HG03045 (cell line): ENCODE results near the gene TRERF1.

Experiments
- ATAC-seq: cut with Tn5 transposase; IDR thresholded peaks from one replicate; pipeline ENCODE4 v1.9.1; 2021; ENCODE audit warnings: mild to moderate bottlenecking, moderate library complexity; ENCODE audit not compliant: unreplicated experiment

TRERF1 gene

GRCh38 chr6:42424906-42425474 lies 26.7 kb downstream of the TRERF1 start:
- ATAC-seq, result no peak

- ATAC-seq, result no peak
Measured at GRCh38 chr6:42423244-42423643, 28.5 kb downstream of the TRERF1 start.

DNA sequence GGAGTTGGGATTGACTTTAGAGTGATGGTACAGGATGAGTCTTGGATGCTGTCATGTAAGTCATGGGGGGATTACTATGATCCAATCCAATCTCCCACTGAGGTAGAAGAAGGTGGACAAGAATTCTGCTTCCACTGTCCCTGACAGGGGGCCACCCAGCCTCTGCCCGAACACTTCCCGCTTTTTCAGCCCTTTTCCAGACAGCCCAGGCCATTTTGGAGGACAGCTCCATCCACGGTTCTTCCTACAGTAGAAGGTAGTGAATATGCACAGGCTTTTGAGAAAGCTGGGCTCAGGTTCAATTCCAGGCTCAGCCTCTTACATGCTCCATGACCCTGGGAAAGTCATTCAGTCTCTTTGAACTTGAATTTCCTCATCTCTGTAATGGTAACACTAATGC lies 31.0 kb downstream of the TRERF1 start:
- ATAC-seq, result no peak

GRCh38 chr6:42419490-42420280 lies 32.0 kb downstream of the TRERF1 start:
- ATAC-seq, result no peak

DNA sequence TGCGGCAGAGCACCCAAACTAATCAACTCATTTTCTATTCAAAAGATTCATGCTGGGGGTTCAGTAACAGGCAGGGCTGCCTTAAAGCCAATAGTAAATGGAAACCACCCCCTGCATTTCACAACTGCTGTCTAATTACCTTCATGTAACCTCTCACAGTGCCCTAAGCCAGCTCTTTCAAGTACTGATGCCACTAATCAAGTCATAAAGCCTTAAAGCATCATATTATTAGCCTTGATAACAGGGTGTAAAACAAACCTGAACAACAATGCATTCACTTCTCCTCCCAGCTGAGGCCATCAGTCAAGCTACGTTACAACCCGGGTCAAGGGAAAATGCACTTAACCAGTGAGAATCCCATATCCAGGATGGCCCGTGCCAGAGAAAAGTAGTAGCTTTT lies 33.0 kb downstream of the TRERF1 start:
- no peak for ATAC-seq

- no peak for ATAC-seq
Measured at GRCh38 chr6:42417641-42418112, 34.0 kb downstream of the TRERF1 start.

DNA sequence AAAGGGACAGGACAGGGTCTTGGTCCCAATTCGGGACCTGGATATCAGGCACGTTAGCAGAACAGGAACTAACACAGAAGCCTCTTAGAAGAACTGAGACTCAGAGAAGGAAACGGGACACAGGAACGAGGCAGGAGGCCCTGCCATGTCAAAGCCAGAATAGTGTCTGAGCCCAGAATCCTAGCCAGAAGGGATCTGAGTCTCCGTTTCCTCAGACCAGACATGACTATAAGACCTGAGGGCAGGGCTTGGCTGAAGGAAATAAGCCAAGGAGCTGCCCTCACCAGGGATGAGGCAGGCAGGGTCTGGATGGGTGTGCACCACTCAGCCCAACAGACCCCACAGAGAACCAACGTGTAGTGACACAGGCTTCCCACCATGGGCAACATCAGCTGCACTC lies 40.3 kb downstream of the TRERF1 start:
- no peak for ATAC-seq

DNA sequence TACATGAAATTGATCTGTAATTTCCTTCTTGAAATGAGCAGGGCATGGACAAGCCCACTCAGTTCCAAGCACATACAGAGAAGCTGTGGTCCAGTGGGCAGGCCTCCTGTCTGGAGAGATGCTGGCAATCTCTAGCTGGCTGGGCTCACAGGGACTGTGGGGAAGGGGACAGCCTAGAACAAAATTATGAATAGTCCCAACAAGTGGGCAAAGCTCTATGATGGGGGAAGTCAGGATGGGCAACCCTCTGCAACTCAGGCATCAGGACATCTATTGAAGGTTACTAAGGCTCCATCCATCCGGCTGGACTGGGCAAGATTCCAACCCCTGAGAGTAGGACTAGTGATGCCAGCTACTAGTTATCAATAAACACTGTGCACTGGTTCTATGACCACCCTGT lies 40.9 kb downstream of the TRERF1 start:
- ATAC-seq, result no peak

DNA sequence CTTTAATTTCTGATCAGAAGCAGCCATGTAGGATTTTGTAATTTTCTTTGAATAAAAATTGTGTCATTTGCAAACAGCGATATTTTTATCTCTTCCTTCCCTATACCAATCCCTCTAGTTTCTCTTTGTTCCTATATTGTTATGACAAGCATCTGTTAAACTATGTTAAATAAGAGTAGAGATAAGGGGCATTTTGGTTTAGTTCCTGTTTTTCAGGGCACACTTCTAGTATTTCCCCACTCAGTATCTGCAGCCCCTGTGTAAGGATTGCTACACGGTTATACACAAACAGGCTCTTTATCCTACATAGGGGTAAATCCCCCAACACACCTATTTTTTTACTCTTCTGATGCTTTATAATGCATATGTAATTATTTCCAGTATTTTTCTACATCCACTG lies 42.1 kb downstream of the TRERF1 start:
- ATAC-seq, result no peak

DNA sequence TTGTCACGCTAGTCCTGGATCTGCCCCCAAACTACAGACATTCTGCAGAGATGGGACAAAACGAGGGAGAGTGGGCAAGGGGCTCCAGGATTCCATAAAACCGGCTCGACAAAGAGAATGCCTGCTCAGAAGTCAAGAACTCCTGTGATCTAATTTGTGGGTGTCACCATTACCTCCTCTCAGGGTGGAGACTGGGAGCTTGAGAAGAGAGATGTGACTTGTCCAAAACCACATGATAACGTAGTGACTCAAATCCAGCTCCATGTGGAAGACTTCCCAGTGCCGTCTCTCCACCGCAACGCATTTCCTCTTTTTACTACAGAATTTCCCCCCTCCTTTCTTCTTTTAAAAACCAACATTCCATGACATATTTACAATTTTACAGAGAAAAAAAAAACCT lies 44.3 kb downstream of the TRERF1 start:
- ATAC-seq, result no peak

- ATAC-seq, result no peak
Measured at GRCh38 chr6:42406306-42407280, 45.1 kb downstream of the TRERF1 start.

- ATAC-seq, result no peak
Measured at GRCh38 chr6:42405021-42405420, 46.7 kb downstream of the TRERF1 start.

GRCh38 chr6:42404484-42404883 lies 47.2 kb downstream of the TRERF1 start:
- ATAC-seq, result no peak

GRCh38 chr6:42403831-42404230 lies 47.9 kb downstream of the TRERF1 start:
- no peak for ATAC-seq

- ATAC-seq, result no peak
Measured at GRCh38 chr6:42403421-42403820, 48.3 kb downstream of the TRERF1 start.

DNA sequence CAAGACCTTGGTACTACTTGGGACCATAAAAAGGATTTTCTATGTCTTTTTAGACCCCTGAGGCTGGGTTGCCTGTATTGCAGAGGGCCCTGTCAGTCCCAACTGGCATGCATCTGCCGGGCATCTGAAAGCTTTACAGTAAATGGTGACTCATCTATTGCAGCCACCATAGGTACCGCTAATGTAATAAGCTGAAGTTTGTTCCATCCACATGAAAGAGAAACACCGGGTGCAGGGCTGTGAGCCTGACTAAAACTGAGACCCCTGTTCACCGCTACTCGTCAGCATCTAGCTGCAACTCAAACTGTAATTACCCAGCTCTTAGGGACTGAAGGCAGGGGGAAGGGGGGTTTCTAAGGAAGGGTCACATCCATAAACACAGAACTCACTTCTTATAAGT lies 49.5 kb downstream of the TRERF1 start:
- peak; percentile 70 for ATAC-seq

- no peak for ATAC-seq
Measured at GRCh38 chr6:42401613-42401951, 50.1 kb downstream of the TRERF1 start.

GRCh38 chr6:42400886-42401612 lies 50.7 kb downstream of the TRERF1 start:
- no peak for ATAC-seq

DNA sequence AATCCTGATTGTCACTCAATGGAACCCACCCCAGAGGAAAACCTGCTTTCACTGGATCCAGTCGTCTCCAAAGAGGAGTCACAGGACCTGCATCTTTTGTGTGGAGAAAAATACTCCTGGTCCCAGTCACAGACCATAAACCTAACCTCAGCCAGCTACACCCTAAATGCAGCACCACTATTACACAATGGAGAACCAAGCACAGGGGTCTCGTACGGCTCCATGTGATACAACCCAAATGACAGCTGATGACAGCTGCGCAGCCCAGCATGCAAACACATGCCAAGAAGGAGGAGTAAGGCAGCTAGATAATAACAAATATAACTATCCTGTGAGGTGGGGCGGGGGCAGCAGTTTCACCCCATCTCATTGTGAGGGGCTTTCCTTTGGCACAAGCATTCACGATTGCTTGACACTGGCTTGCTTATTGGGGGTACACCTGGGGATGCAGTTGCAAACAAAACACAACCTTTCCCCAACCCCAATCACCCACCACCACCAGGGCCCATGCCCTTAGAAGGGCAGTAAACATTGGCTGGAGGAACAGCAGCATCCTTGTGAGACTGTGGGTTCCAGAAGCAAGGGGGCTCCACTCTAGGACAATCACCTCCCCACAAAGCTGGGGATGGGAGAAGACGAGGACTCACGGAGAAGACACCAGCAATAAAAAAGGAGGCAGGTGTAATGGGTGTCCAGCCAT lies 51.5 kb downstream of the TRERF1 start:
- ATAC-seq, result no peak

DNA sequence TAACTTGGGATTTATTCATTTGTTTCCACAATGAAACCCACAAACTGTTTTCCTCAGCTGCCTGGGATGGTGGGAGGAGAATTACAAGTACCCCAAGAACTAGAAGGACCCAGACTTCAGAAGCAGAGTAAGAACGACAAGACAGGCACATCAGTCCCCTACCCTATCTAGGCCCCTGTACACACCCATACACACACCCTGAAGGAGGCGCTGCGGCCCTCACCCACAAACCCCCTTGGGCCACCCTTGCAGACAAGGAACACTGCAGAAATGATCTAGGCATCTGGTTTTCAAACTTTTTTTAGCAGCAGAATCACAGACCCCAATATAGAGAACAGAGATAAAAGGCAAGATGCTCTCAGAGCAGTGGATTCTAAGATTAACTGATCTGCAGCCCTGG lies 55.0 kb downstream of the TRERF1 start:
- ATAC-seq, result no peak
